Measurements from ENCODE around the gene FBLN1.
A peak's percentile ranks its signal among the peaks of the same experiment; 100 is the strongest.

Gene FBLN1

GRCh38 chr22:45608763-45609180 is 106.1 kb downstream of the FBLN1 start:
- TF ChIP-seq CTCF (conservative IDR thresholded peaks at IDR 0.05): no peak
- H3K27ac ChIP-seq: no peak overlapping the region

- no peak overlapping the region for H3K27ac ChIP-seq
- no peak for TF ChIP-seq CTCF (conservative IDR thresholded peaks at IDR 0.05)
Measured at GRCh38 chr22:45612451-45612901, 109.8 kb downstream of the FBLN1 start.

GRCh38 chr22:45612940-45613339 is 110.3 kb downstream of the FBLN1 start:
- TF ChIP-seq CTCF (conservative IDR thresholded peaks at IDR 0.05): no peak
- H3K27ac ChIP-seq: no peak overlapping the region

- H3K27ac ChIP-seq: no peak overlapping the region
- TF ChIP-seq CTCF (conservative IDR thresholded peaks at IDR 0.05): no peak
Measured at GRCh38 chr22:45615364-45615763, 112.7 kb downstream of the FBLN1 start.

- no peak overlapping the region for H3K27ac ChIP-seq
- TF ChIP-seq CTCF (conservative IDR thresholded peaks at IDR 0.05): no peak
Measured at GRCh38 chr22:45616432-45616831, 113.7 kb downstream of the FBLN1 start.

GRCh38 chr22:45617948-45618347 is 115.3 kb downstream of the FBLN1 start:
- H3K27ac ChIP-seq: no peak overlapping the region
- no peak for TF ChIP-seq CTCF (conservative IDR thresholded peaks at IDR 0.05)

GRCh38 chr22:45620706-45621105 is 118.0 kb downstream of the FBLN1 start:
- H3K27ac ChIP-seq: peak overlapping the region; percentile 47; the same call in 1 of the 2 replicates
- no peak for TF ChIP-seq CTCF (conservative IDR thresholded peaks at IDR 0.05)
